ENCODE measurements around the gene SVIL. TPM values are rescaled to one million over a fixed set of nuclear protein-coding genes. Genes with fewer than 3 reads are reported as not detected.

Gene SVIL
- polyA plus RNA-seq, 1 donor (not counting 4 experiments of a cell fraction or from before 2014, with no cell fraction given): 16.2 TPM

GRCh38 chr10:29546773-29547313 lies 87.9 kb downstream of the SVIL start:
- H3K4me2 ChIP-seq (ENCODE audit: control insufficient read depth, extremely low read depth, insufficient read depth, low read depth, low read length): no peak overlapping the region
- no peak overlapping the region for H2AFZ ChIP-seq (ENCODE audit: control insufficient read depth, low read length)
- peaks cover 11 to 12% of the 10 kb centered on the region in 2 experiments for H3K36me3 ChIP-seq (ENCODE audit: control insufficient read depth in 2 of 2, extremely low read depth in 1 of 2, insufficient read depth in 2 of 2, low read length in 2 of 2)
- H3K4me3 ChIP-seq (ENCODE audit: control insufficient read depth in 2 of 3, extremely low read depth in 1 of 3, insufficient read depth in 2 of 3, low read depth in 1 of 3, low read length in 3 of 3): no peak overlapping the region
- DNase-seq (ENCODE audit: low read depth, low spot score) (no peak), FAIRE-seq (no peak)
- peaks cover 2% of the 10 kb centered on the region for H3K79me2 ChIP-seq (ENCODE audit: control insufficient read depth, insufficient read depth, low read length)
- TF ChIP-seq CTCF (optimal IDR thresholded peaks at IDR 0.05 in 1 of 3, IDR thresholded peaks at IDR 0.05 in 1 of 3, conservative IDR thresholded peaks at IDR 0.05 in 1 of 3; ENCODE audit: extremely low read depth in 1 of 3, insufficient read depth in 2 of 3, low read length in 3 of 3) (no peak), EZH2 (IDR thresholded peaks at IDR 0.05; ENCODE audit: low read length) (no peak)
- no peaks in the 10 kb centered on the region for H3K9me1 ChIP-seq (ENCODE audit: control insufficient read depth, extremely low read depth, insufficient read depth, low read length)
- H3K27ac ChIP-seq (ENCODE audit: control insufficient read depth, insufficient read depth, low read length): no peak overlapping the region
- dilution Hi-C loops (cut with MboI; ENCODE audit: extremely low pct_ligation_motif_present, low sequenced_read_pairs): no loop called here
- no peaks in the 10 kb centered on the region for H3K9me3 ChIP-seq (ENCODE audit: control insufficient read depth, low read depth, low read length)
- no peaks in the 10 kb centered on the region for H4K20me1 ChIP-seq (ENCODE audit: control insufficient read depth, extremely low read depth, insufficient read depth, low read length)
- no peaks in the 10 kb centered on the region for H3K4me1 ChIP-seq (ENCODE audit: control insufficient read depth, extremely low read depth, insufficient read depth, low read length)
- no peak overlapping the region for H3K9ac ChIP-seq (ENCODE audit: control insufficient read depth, extremely low read depth, insufficient read depth, low read length)
- no peaks in the 10 kb centered on the region for H3K27me3 ChIP-seq (ENCODE audit: control insufficient read depth, extremely low read depth, insufficient read depth, low read length)

- no peak for DNase-seq (ENCODE audit: low read depth, low spot score)
- no peak overlapping the region for H3K4me2 ChIP-seq (ENCODE audit: control insufficient read depth, extremely low read depth, insufficient read depth, low read depth, low read length)
- H3K27me3 ChIP-seq (ENCODE audit: control insufficient read depth, extremely low read depth, insufficient read depth, low read length): no peaks in the 10 kb centered on the region
- no peak overlapping the region for H3K27ac ChIP-seq (ENCODE audit: control insufficient read depth, insufficient read depth, low read length)
- H2AFZ ChIP-seq (ENCODE audit: control insufficient read depth, low read length): no peak overlapping the region
- dilution Hi-C loops (cut with MboI; ENCODE audit: extremely low pct_ligation_motif_present, low sequenced_read_pairs): no loop called here
- no peaks in the 10 kb centered on the region for H4K20me1 ChIP-seq (ENCODE audit: control insufficient read depth, extremely low read depth, insufficient read depth, low read length)
- H3K9me1 ChIP-seq (ENCODE audit: control insufficient read depth, extremely low read depth, insufficient read depth, low read length): no peaks in the 10 kb centered on the region
- peaks cover 0 to 8% of the 10 kb centered on the region in 2 experiments for H3K36me3 ChIP-seq (ENCODE audit: control insufficient read depth in 2 of 2, extremely low read depth in 1 of 2, insufficient read depth in 2 of 2, low read length in 2 of 2)
- peaks cover 2% of the 10 kb centered on the region for H3K79me2 ChIP-seq (ENCODE audit: control insufficient read depth, insufficient read depth, low read length)
- no peaks in the 10 kb centered on the region for H3K9me3 ChIP-seq (ENCODE audit: control insufficient read depth, low read depth, low read length)
- TF ChIP-seq EZH2 (IDR thresholded peaks at IDR 0.05; ENCODE audit: low read length): no peak
- TF ChIP-seq CTCF (optimal IDR thresholded peaks at IDR 0.05 in 1 of 3, IDR thresholded peaks at IDR 0.05 in 1 of 3, conservative IDR thresholded peaks at IDR 0.05 in 1 of 3; ENCODE audit: extremely low read depth in 1 of 3, insufficient read depth in 2 of 3, low read length in 3 of 3): no peak
- H3K9ac ChIP-seq (ENCODE audit: control insufficient read depth, extremely low read depth, insufficient read depth, low read length): no peak overlapping the region
- no peak overlapping the region for H3K4me3 ChIP-seq (ENCODE audit: control insufficient read depth in 2 of 3, extremely low read depth in 1 of 3, insufficient read depth in 2 of 3, low read depth in 1 of 3, low read length in 3 of 3)
- no peaks in the 10 kb centered on the region for H3K4me1 ChIP-seq (ENCODE audit: control insufficient read depth, extremely low read depth, insufficient read depth, low read length)
- no peak for FAIRE-seq
Measured at GRCh38 chr10:29545122-29545521, 89.6 kb downstream of the SVIL start.

Measured in keratinocyte (primary cell).